Gastrocnemius medialis (tissue), 4 donors: ENCODE data around the gene AGPAT3. TPM values are rescaled to one million over a fixed set of nuclear protein-coding genes. Genes with fewer than 3 reads are reported as not detected.

ENCODE experiments used
- ATAC-seq, 2 donors: fragments of 150-250 bp; one replicate each; pipeline ENCODE4 v1.9.1; 2016
- DNase-seq, 2 donors: peaks; one replicate each; pipeline ENCODE4 v3.0.0-alpha.2; 2019
- H3K27ac ChIP-seq, 4 donors: fragments of 200-600 bp; sonication (generic); 1 replicate in 1 of 4; 2 replicates in 3 of 4; pipeline ENCODE4 v1.5.1; 2016 to 2018; ENCODE audit warnings: mild to moderate bottlenecking in 2 of 4, moderate library complexity in 1 of 4
- H3K27me3 ChIP-seq, 3 donors: fragments of 200-600 bp; sonication (generic) in 2 of 3; 1 replicate in 1 of 3; 2 replicates in 2 of 3; pipeline versions ENCODE4 v1.5.1 to v1.6.0; 2016 to 2019; ENCODE audit warnings: mild to moderate bottlenecking in 1 of 3, moderate library complexity in 1 of 3
- H3K36me3 ChIP-seq, 2 donors: fragments of 200-600 bp; sonication (generic) in 1 of 2; one replicate each; pipeline ENCODE4 v1.5.1; 2017 to 2018
- H3K4me1 ChIP-seq, 2 donors: fragments of 200-600 bp; sonication (generic) in 1 of 2; one replicate each; pipeline ENCODE4 v1.5.1; 2016 to 2017; ENCODE audit warnings: mild to moderate bottlenecking in 2 of 2
- H3K4me3 ChIP-seq, 4 donors: fragments of 200-600 bp; sonication (generic) in 3 of 4; 1 replicate in 1 of 4; 2 replicates in 3 of 4; pipeline ENCODE4 v1.5.1; 2016 to 2019; ENCODE audit warnings: mild to moderate bottlenecking in 2 of 4
- H3K9me3 ChIP-seq, 3 donors: fragments of 200-600 bp; sonication (generic) in 2 of 3; 1 replicate in 1 of 3; 2 replicates in 2 of 3; pipeline ENCODE4 v1.5.1; 2016 to 2019
- POLR2A ChIP-seq, 2 donors: fragments of 450-650 bp; IDR thresholded peaks; one replicate each; pipeline ENCODE4 v1.6.1; 2017; ENCODE audit warnings: antibody characterized with exemption in 2 of 2, mild to moderate bottlenecking in 2 of 2, moderate library complexity in 2 of 2
- in situ Hi-C, 4 donors: fragments of 200-750 bp; cut with MboI; loops; one replicate each; pipeline versions ENCODE4 v1.15.0 to v1.8.0; 2017; ENCODE audit warnings: low sequenced_read_pairs in 4 of 4
- intact Hi-C: fragments of 100-400 bp; cut with DNase I; formaldehyde crosslinking; loops from one replicate; pipeline ENCODE4 v1.15.1; 2023; ENCODE audit warnings: low total_unique reads
- total RNA-seq, 4 donors: library from RNA; depleted of rRNA; stranded (reverse); fragments of >200 nt; gene quantifications; one replicate each; pipeline versions ENCODE4 v1.1.0 to v1.2.3, GENCODE V29; 2016
- TF ChIP-seq, protein P1 (sequence below), 5 experiments: fragments of 450-650 bp in 3 of 5; fragments of 200-600 bp in 2 of 5; sonication (generic) in 2 of 5; IDR thresholded peaks in 4 of 5; conservative IDR thresholded peaks in 1 of 5; 1 replicate in 4 of 5; 2 replicates in 1 of 5; pipeline ENCODE4 v1.5.1; 2016 to 2019; ENCODE audit warnings: antibody characterized with exemption in 5 of 5, mild to moderate bottlenecking in 3 of 5, moderate library complexity in 3 of 5

AGPAT3 gene
- total RNA-seq, 4 donors from 2014 or later, result 44.2 to 102 (median 59.3) TPM

DNA sequence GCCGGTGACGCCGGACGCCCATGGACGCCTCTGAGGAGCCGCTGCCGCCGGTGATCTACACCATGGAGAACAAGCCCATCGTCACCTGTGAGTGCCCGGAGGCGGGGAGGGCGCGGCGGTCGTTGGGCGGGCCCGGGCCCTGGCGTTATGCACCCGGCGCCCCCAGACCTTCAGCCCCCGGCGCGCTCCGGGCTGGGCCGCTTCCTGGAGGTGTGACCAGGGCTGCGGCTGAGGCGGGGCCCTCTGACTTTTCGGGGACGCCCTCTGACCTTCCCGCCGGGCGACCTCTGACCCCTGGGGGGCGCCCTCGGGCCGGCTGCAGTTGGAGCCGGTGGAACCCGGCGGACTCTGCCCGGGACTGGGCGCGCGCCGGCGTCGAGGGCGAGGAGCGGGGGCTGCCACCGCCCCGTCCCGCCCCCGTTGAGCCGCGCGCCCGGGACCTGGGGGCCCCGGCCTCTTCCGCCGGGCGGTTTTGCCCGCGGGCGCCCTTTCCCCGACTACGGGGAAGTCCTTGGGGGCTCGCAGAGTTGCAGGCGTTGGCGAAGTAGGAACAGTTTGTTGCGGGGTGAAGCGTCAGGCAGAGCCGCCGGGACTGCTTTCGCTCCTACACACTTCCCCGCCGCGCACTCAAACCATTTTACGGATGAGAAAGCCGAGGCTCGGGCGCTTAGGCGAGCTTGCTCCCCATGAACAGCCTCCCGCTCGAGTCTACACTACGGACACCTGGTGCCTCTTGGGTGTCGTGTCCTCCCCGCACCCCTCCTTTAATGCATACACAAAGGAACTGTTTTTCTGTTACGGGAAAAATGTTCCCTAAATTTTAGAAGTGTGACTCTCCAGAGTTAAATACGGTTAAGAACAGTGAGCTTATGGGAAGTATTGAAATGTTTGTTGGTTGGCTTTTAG lies 147.7 kb downstream of the AGPAT3 start:
- Histone ChIP-seq H3K27me3 (no peaks in the 10 kb centered on the region), H3K9me3 (no peaks in the 10 kb centered on the region), H3K4me1 (peaks cover 36 to 47% of the 10 kb centered on the region in 2 donors), H3K27ac (peak overlapping the region; percentile 84 to 98 (median 98)), H3K4me3 (peak overlapping the region; percentile 69 to 96 (median 90)), H3K36me3 (no peaks in the 10 kb centered on the region)
- intact Hi-C loops (loop anchor here (2.0 kb wide), 1 partner anchor 326 kb away; the partner anchor contains the start of gene CFAP410), in situ Hi-C loops (no loop called here)
- TF ChIP-seq, protein P1, sequence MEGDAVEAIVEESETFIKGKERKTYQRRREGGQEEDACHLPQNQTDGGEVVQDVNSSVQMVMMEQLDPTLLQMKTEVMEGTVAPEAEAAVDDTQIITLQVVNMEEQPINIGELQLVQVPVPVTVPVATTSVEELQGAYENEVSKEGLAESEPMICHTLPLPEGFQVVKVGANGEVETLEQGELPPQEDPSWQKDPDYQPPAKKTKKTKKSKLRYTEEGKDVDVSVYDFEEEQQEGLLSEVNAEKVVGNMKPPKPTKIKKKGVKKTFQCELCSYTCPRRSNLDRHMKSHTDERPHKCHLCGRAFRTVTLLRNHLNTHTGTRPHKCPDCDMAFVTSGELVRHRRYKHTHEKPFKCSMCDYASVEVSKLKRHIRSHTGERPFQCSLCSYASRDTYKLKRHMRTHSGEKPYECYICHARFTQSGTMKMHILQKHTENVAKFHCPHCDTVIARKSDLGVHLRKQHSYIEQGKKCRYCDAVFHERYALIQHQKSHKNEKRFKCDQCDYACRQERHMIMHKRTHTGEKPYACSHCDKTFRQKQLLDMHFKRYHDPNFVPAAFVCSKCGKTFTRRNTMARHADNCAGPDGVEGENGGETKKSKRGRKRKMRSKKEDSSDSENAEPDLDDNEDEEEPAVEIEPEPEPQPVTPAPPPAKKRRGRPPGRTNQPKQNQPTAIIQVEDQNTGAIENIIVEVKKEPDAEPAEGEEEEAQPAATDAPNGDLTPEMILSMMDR (IDR thresholded peaks at IDR 0.05 in 4 of 5, conservative IDR thresholded peaks at IDR 0.05 in 1 of 5), result peak in 1 of 5 experiments; percentile 18
- TF ChIP-seq POLR2A (IDR thresholded peaks at IDR 0.05), result no peak
- ATAC-seq (peak; percentile 53 to 54), DNase-seq (peak; percentile 23 to 36)

GRCh38 chr21:44013380-44014088 lies 148.5 kb downstream of the AGPAT3 start:
- in situ Hi-C loops (no loop called here), intact Hi-C loops (loop anchor here (2.0 kb wide), 1 partner anchor 325 kb away; the partner anchor contains the start of gene CFAP410)
- Histone ChIP-seq H3K9me3 (no peaks in the 10 kb centered on the region), H3K4me3 (peak overlapping the region; percentile 69 to 96 (median 90)), H3K27ac (peak overlapping the region; percentile 84 to 98 (median 98)), H3K36me3 (no peaks in the 10 kb centered on the region), H3K27me3 (no peaks in the 10 kb centered on the region), H3K4me1 (peaks cover 36 to 47% of the 10 kb centered on the region in 2 donors)
- no peak for DNase-seq
- no peak for ATAC-seq
- TF ChIP-seq, protein P1 (IDR thresholded peaks at IDR 0.05 in 4 of 5, conservative IDR thresholded peaks at IDR 0.05 in 1 of 5), result no peak
- no peak for TF ChIP-seq POLR2A (IDR thresholded peaks at IDR 0.05)

GRCh38 chr21:44017601-44018000 lies 152.6 kb downstream of the AGPAT3 start:
- in situ Hi-C loops (no loop called here), intact Hi-C loops (no loop called here)
- Histone ChIP-seq H3K36me3 (no peaks in the 10 kb centered on the region), H3K4me3 (no peak overlapping the region), H3K4me1 (peaks cover 47 to 66% of the 10 kb centered on the region in 2 donors), H3K9me3 (no peaks in the 10 kb centered on the region), H3K27ac (no peak overlapping the region), H3K27me3 (no peaks in the 10 kb centered on the region)
- DNase-seq (no peak), ATAC-seq (no peak)
- TF ChIP-seq POLR2A (IDR thresholded peaks at IDR 0.05), result no peak
- TF ChIP-seq, protein P1 (IDR thresholded peaks at IDR 0.05 in 4 of 5, conservative IDR thresholded peaks at IDR 0.05 in 1 of 5), result no peak

- DNase-seq (no peak), ATAC-seq (no peak)
- Histone ChIP-seq H3K4me3 (no peak overlapping the region), H3K4me1 (peaks cover 47 to 63% of the 10 kb centered on the region in 2 donors), H3K9me3 (no peaks in the 10 kb centered on the region), H3K27me3 (no peaks in the 10 kb centered on the region), H3K27ac (no peak overlapping the region), H3K36me3 (no peaks in the 10 kb centered on the region)
- TF ChIP-seq POLR2A (IDR thresholded peaks at IDR 0.05), result no peak
- TF ChIP-seq, protein P1 (IDR thresholded peaks at IDR 0.05 in 4 of 5, conservative IDR thresholded peaks at IDR 0.05 in 1 of 5), result no peak
- intact Hi-C loops, result no loop called here
- in situ Hi-C loops, result no loop called here
Measured at GRCh38 chr21:44018127-44018526, 153.1 kb downstream of the AGPAT3 start.
